GM21515 (cell line): ENCODE measurements around the gene APOD.
A peak's percentile ranks its signal among the peaks of the same experiment; 100 is the strongest.

ENCODE experiments used
- ATAC-seq: cut with Tn5 transposase; IDR thresholded peaks from one replicate; pipeline ENCODE4 v1.9.1; 2021; ENCODE audit not compliant: unreplicated experiment

The APOD gene

DNA sequence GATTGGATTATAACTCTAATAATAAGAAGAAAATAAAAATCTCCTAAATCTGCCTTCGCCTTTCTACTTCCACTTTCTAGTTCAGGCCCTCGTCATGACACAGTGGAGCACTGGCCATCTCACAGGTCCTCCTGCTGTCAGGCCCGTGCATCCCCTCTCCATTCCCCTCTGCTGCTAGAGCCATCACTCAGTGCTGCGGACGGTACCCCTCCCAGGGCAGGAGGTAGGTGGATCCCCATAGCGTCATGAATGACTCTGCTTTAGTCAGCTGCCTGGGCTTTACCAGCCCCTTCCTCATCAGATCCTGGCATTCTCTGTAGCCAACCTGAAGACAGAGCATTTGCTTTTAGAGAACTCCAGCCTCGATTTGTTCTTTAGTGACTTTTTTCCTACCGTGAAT lies 28.6 kb downstream of the APOD start:
- ATAC-seq: no peak

GRCh38 chr3:195554458-195554857 lies 29.3 kb downstream of the APOD start:
- no peak for ATAC-seq

DNA sequence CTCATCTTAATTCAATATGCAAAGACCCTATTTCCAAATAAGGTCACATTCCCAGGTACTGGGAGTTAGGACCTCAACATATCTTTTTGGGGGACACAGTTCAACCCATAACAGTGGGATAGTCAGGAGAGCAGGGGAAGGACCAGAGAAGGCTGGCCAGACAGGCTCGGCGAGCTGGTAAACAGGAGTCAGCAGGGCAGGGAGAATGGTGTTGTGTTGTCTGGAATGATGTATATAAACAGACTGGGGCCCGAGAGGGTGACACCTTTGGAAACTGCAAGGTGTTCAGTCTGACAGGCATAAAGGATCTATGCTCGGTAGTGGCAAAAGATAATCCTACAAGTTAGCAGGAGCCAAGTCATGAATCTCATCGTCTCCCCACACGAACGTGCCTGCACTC lies 30.5 kb downstream of the APOD start:
- ATAC-seq: no peak

GRCh38 chr3:195551381-195551978 lies 32.3 kb downstream of the APOD start:
- ATAC-seq: no peak

- no peak for ATAC-seq
These were observed 33.0 kb downstream of the APOD start for GRCh38 chr3:195550723-195551122.

GRCh38 chr3:195549931-195550519 lies 33.7 kb downstream of the APOD start:
- peak; percentile 60 for ATAC-seq

- ATAC-seq: no peak
These were observed 34.8 kb downstream of the APOD start for GRCh38 chr3:195548987-195549386.

DNA sequence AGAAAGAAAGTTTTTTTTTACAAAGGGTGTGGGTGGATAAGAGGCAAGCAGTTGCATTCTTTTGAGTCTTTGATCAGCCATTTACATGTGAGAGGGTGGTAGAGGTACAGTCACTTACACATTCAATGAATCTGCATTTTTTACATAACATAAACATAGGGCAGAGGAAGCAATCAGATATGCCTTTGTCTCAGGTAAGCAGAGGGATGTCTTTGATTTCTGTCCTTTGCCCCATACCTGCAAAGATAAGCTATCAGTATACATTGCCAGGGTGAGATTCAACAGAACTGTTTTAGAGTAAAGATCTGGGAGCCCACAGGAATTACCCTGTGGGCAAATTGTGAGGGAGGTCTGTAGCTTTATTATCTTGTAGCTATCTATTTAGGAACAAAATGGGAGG lies 35.2 kb downstream of the APOD start:
- ATAC-seq: no peak

GRCh38 chr3:195548006-195548405 lies 35.7 kb downstream of the APOD start:
- ATAC-seq: no peak

- no peak for ATAC-seq
These were observed 37.6 kb downstream of the APOD start for GRCh38 chr3:195546130-195546560.

- no peak for ATAC-seq
These were observed 39.1 kb downstream of the APOD start for GRCh38 chr3:195544634-195545033.

GRCh38 chr3:195544230-195544536 lies 39.6 kb downstream of the APOD start:
- no peak for ATAC-seq

GRCh38 chr3:195543500-195544229 lies 40.1 kb downstream of the APOD start:
- no peak for ATAC-seq

- ATAC-seq: peak; percentile 75
These were observed 40.8 kb downstream of the APOD start, which contains the start of gene PPP1R2 for GRCh38 chr3:195542698-195543499. Gene PPP1R2, minus strand, starts transcription at chr3:195543325. Its CDS starts 300 bp downstream, at chr3:195543025.

DNA sequence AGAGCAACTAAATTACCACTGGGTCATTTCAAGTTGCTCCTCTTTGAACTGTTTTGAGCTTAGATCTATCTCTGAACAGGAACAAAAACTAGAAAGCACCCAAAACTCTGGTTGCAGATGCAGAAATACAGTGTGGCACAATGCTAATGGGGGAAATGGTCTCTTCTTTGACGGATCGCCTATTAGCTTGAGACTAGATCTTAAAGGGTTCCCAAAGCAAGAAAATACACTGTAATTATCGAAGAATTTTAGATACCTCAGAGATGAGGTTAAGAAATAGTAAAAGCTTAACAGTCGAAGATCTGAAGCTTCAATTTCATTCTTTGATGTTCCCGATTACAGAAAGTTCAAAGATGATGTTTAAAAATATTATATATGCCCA lies 41.4 kb downstream of the APOD start:
- ATAC-seq: no peak

GRCh38 chr3:195540511-195540910 lies 43.2 kb downstream of the APOD start:
- ATAC-seq: no peak

DNA sequence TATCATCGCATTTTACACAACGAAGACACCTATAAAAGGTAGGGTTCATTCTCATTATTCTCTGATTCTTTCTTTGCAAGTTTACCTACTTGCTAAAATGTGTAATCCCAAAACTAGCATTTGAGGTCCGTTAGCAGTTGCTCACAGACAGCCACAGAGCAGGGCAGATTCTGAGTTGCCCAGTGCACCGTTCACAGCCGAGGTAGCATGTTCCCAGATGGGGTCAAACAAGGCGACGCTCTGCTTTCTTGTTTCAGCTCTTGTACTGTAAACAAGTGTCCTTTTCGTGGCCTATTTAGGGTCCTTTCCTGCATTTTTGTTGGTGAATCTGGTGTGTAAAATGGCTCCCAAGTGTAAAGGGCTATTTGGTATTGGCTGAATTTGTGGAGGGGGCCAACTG lies 43.7 kb downstream of the APOD start:
- ATAC-seq: no peak

- no peak for ATAC-seq
These were observed 44.3 kb downstream of the APOD start for GRCh38 chr3:195539479-195539878.

DNA sequence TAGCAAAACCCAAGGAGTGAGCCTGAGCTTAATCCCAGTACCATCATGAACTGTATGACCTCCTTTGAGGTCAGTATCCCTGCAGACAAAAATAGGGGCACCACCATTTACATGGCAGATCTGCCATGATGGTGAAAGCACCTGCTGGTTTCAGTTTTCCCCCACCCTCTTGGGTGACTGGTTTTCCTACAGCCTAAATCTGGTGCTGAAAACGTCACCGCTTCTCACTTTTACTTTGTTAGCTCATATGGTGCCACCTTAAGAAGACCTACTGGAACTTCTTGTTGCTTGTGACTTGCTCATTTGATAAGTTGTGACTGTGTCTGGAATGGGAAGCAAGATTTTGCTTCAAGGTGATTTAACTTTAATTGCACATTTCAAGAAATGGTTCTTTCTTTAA lies 45.7 kb downstream of the APOD start:
- ATAC-seq: peak; percentile 52

- no peak for ATAC-seq
These were observed 48.4 kb downstream of the APOD start for GRCh38 chr3:195535293-195535692.

DNA sequence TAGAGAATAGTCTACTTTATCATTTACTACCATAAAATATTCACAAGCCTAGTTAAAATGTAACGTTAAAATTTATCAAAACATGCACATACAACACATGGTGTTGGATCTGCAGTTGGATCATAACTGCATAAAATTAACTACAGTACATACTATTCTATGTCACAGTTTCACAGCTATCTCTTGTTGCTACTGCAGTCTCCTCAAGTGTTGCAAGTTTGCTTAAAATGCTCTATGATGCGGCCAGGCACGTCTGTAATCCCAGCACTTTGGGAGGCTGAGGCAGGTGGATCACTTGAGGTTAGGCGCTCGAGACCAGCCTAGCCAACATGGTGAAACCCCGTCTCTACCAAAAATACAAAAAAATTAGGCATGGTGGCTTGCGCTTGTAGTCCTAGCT lies 50.9 kb downstream of the APOD start:
- ATAC-seq: no peak

GRCh38 chr3:195532345-195532744 lies 51.4 kb downstream of the APOD start:
- ATAC-seq: no peak
